GM23338 (cell line): ENCODE results near the gene SLC6A19. TPM values are rescaled to one million over a fixed set of nuclear protein-coding genes. Genes with fewer than 3 reads are reported as not detected.

Experiments
- ATAC-seq: fragments of 200-7000 bp; cut with Tn5 transposase; 3 replicates; pipeline ENCODE4 v1.9.1; 2020
- DNase-seq: peaks from one replicate; pipeline ENCODE4 v3.0.0-alpha.2; 2015; ENCODE audit warnings: low spot score
- H2AFZ ChIP-seq: fragments of 200-600 bp; sonication (generic); 2 replicates; pipeline ENCODE4 v1.8.0; 2016; ENCODE audit warnings: antibody characterized with exemption, mild to moderate bottlenecking, moderate library complexity
- H3F3A ChIP-seq: fragments of 200-600 bp; sonication (generic); replicated peaks from 2 replicates; pipeline ENCODE4 v1.8.0; 2017; ENCODE audit warnings: antibody characterized with exemption, mixed run types, low read depth
- H3K27ac ChIP-seq: fragments of 200-600 bp; sonication (generic); 2 replicates; pipeline ENCODE4 v1.6.1; 2016; ENCODE audit warnings: low read depth
- H3K27me3 ChIP-seq: fragments of 200-600 bp; sonication (generic); 2 replicates; pipeline ENCODE4 v1.8.0; 2016; ENCODE audit warnings: mild to moderate bottlenecking, mixed run types, moderate library complexity; ENCODE audit not compliant: insufficient read depth
- H3K36me3 ChIP-seq: fragments of 200-600 bp; sonication (generic); 2 replicates; pipeline ENCODE4 v1.8.0; 2016; ENCODE audit warnings: mild to moderate bottlenecking; ENCODE audit not compliant: insufficient read depth
- H3K4me1 ChIP-seq: fragments of 200-600 bp; sonication (generic); 2 replicates; pipeline ENCODE4 v1.8.0; 2016; ENCODE audit warnings: mild to moderate bottlenecking, moderate library complexity; ENCODE audit not compliant: insufficient read depth
- H3K4me2 ChIP-seq: fragments of 200-600 bp; sonication (generic); 2 replicates; pipeline ENCODE4 v1.7.1; 2017; ENCODE audit warnings: mixed run types
- H3K4me3 ChIP-seq: fragments of 200-600 bp; sonication (generic); 2 replicates; pipeline ENCODE4 v1.6.1; 2016; ENCODE audit warnings: mixed run types
- H3K79me2 ChIP-seq: fragments of 200-600 bp; sonication (generic); replicated peaks from 2 replicates; pipeline ENCODE4 v1.8.0; 2017; ENCODE audit warnings: mild to moderate bottlenecking; ENCODE audit not compliant: insufficient read depth
- H3K9me2 ChIP-seq: fragments of 200-600 bp; sonication (generic); 2 replicates; pipeline ENCODE4 v1.8.0; 2017; ENCODE audit not compliant: insufficient read depth
- H4K20me1 ChIP-seq: fragments of 200-600 bp; sonication (generic); replicated peaks from 2 replicates; pipeline ENCODE4 v1.8.0; 2017; ENCODE audit warnings: mild to moderate bottlenecking; ENCODE audit not compliant: insufficient read depth
- H3K27ac Mint-ChIP-seq: 2 replicates; pipeline ENCODE4 v1.8.0; 2020; ENCODE audit warnings: inconsistent platforms, mild to moderate bottlenecking, moderate library complexity, mixed read lengths
- H3K27me3 Mint-ChIP-seq: 3 replicates; pipeline ENCODE4 v1.8.0; 2022; ENCODE audit warnings: low read depth, mild to moderate bottlenecking, moderate library complexity, mixed read lengths, inconsistent platforms; ENCODE audit not compliant: insufficient read depth, poor library complexity
- H3K36me3 Mint-ChIP-seq: 3 replicates; pipeline ENCODE4 v1.8.0; 2021; ENCODE audit warnings: low read depth, mild to moderate bottlenecking, inconsistent platforms, moderate library complexity, mixed read lengths
- H3K4me1 Mint-ChIP-seq: 3 replicates; pipeline ENCODE4 v1.8.0; 2020; ENCODE audit warnings: mild to moderate bottlenecking, inconsistent platforms, mixed read lengths
- H3K4me3 Mint-ChIP-seq: 3 replicates; pipeline ENCODE4 v1.8.0; 2021; ENCODE audit warnings: moderate library complexity, mild to moderate bottlenecking, inconsistent platforms, mixed read lengths
- H3K9me3 Mint-ChIP-seq: 3 replicates; pipeline ENCODE4 v1.8.0; 2020; ENCODE audit warnings: moderate library complexity, mild to moderate bottlenecking, inconsistent platforms, mixed read lengths
- CREB1 ChIP-seq: fragments of 250-450 bp; sonication (Bioruptor Pico); IDR thresholded peaks from 2 replicates; pipeline ENCODE4 v1.5.0; 2020; ENCODE audit warnings: low read depth, mild to moderate bottlenecking, moderate library complexity
- EZH2 ChIP-seq: fragments of 200-600 bp; sonication (generic); IDR thresholded peaks from one replicate; pipeline ENCODE4 v1.8.0; 2017; ENCODE audit warnings: antibody characterized with exemption, mild to moderate bottlenecking, low read depth; ENCODE audit not compliant: unreplicated experiment
- EZH2phosphoT487 ChIP-seq: fragments of 200-600 bp; sonication (generic); IDR thresholded peaks from one replicate; pipeline ENCODE4 v1.8.1; 2018; ENCODE audit warnings: antibody characterized with exemption; ENCODE audit not compliant: unreplicated experiment
- JUNB ChIP-seq: IDR thresholded peaks from one replicate; pipeline ENCODE4 v1.6.1; 2016; ENCODE audit warnings: antibody characterized with exemption; ENCODE audit not compliant: unreplicated experiment
- NANOG ChIP-seq: IDR thresholded peaks from 2 replicates; pipeline ENCODE4 v1.6.1; 2016; ENCODE audit warnings: antibody characterized with exemption, borderline replicate concordance
- POLR2AphosphoS5 ChIP-seq: IDR thresholded peaks from 2 replicates; pipeline ENCODE4 v1.6.1; 2016; ENCODE audit warnings: antibody characterized with exemption, low read depth
- STAT1 ChIP-seq: IDR thresholded peaks from one replicate; pipeline ENCODE4 v1.6.1; 2016; ENCODE audit warnings: antibody characterized with exemption; ENCODE audit not compliant: unreplicated experiment
- ZNF331 ChIP-seq: fragments of 250-450 bp; sonication (Bioruptor Pico); IDR thresholded peaks from 2 replicates; pipeline ENCODE4 v1.5.0; 2020; ENCODE audit warnings: low read depth, mild to moderate bottlenecking, moderate library complexity
- polyA plus RNA-seq: library from polyadenylated mRNA; unstranded; fragments of >200 nt; fragmentation: Nextera tagmentation; extraction: Ambion mirVana; gene quantifications from 2 replicates; pipeline ENCODE4 v1.2.1, GENCODE V29; 2016
- total RNA-seq: library from RNA; depleted of rRNA; stranded (reverse); fragments of >200 nt; shearing (Covaris generic); gene quantifications from 2 replicates; pipeline ENCODE4 v1.2.3, GENCODE V29; 2014
- TF ChIP-seq, protein P1 (sequence below): fragments of 250-450 bp; sonication (Bioruptor Pico); IDR thresholded peaks from 2 replicates; pipeline ENCODE4 v1.5.0; 2020; ENCODE audit warnings: mild to moderate bottlenecking, moderate library complexity
- TF ChIP-seq, protein P2 (sequence below): IDR thresholded peaks from one replicate; pipeline ENCODE4 v1.6.1; 2018; ENCODE audit warnings: antibody characterized with exemption; ENCODE audit not compliant: unreplicated experiment
- TF ChIP-seq, protein P3 (sequence below), 2 experiments: fragments of 200-600 bp in 1 of 2; sonication (generic) in 1 of 2; conservative IDR thresholded peaks; 2 replicates each; pipeline versions ENCODE4 v1.5.1 to v1.6.1; 2016 to 2017; ENCODE audit warnings: antibody characterized with exemption in 2 of 2, low read depth in 2 of 2, mild to moderate bottlenecking in 2 of 2, moderate library complexity in 1 of 2

SLC6A19 gene
- total and polyA plus RNA-seq, 2 experiments from 2014 or later, result not detected

DNA sequence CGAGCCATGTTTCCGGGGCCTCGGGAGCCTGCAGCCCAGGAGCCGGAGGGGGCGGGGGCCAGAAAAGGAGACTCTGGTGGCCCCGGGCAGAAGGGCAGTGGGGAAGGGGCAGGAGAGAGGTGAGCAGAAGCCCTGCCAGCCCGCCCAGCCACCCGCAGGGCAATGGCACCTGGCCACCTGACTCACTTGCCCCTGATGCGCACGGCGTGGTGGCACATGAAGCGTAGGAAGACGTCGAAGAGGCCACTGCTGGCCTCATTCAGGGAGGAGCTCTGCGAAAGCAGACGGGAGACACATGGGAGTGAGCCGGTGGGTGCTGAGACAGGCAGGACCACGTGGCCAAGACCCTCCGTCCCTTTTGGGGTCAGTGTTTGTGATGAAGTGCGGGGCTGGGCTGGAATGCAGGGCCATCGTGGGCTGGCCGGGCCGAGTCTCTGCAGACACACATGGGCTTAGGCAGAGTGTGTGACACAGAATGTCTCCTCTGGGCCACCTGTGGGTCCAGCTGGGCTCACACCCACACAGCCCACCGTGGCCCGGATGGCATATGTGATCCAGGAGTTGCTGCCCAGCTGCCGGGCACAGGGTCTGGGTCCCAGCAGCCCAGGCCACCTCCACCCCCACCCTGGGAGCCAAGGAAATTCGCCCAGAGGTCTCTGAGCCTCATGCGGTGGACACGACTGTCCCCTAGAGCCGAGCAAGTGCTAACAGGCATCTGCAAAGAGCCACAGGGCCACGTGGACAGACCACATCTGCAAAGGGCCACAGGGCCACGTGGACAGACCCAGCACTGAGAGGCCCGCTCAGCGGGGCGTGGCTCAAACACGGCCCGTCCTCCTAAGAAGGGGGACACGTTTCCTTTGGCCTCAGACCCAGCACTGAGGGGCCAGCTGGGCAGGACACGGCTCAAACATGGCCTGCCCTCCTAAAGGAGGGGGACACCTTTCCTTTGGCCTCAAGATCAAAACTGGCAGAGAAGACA lies 69.8 kb downstream of the SLC6A19 start (continued):
- no peak for TF ChIP-seq EZH2
- TF ChIP-seq ZNF331 (CRISPR knock-in tag), result no peak
- TF ChIP-seq POLR2AphosphoS5, result no peak
- TF ChIP-seq, protein P1, sequence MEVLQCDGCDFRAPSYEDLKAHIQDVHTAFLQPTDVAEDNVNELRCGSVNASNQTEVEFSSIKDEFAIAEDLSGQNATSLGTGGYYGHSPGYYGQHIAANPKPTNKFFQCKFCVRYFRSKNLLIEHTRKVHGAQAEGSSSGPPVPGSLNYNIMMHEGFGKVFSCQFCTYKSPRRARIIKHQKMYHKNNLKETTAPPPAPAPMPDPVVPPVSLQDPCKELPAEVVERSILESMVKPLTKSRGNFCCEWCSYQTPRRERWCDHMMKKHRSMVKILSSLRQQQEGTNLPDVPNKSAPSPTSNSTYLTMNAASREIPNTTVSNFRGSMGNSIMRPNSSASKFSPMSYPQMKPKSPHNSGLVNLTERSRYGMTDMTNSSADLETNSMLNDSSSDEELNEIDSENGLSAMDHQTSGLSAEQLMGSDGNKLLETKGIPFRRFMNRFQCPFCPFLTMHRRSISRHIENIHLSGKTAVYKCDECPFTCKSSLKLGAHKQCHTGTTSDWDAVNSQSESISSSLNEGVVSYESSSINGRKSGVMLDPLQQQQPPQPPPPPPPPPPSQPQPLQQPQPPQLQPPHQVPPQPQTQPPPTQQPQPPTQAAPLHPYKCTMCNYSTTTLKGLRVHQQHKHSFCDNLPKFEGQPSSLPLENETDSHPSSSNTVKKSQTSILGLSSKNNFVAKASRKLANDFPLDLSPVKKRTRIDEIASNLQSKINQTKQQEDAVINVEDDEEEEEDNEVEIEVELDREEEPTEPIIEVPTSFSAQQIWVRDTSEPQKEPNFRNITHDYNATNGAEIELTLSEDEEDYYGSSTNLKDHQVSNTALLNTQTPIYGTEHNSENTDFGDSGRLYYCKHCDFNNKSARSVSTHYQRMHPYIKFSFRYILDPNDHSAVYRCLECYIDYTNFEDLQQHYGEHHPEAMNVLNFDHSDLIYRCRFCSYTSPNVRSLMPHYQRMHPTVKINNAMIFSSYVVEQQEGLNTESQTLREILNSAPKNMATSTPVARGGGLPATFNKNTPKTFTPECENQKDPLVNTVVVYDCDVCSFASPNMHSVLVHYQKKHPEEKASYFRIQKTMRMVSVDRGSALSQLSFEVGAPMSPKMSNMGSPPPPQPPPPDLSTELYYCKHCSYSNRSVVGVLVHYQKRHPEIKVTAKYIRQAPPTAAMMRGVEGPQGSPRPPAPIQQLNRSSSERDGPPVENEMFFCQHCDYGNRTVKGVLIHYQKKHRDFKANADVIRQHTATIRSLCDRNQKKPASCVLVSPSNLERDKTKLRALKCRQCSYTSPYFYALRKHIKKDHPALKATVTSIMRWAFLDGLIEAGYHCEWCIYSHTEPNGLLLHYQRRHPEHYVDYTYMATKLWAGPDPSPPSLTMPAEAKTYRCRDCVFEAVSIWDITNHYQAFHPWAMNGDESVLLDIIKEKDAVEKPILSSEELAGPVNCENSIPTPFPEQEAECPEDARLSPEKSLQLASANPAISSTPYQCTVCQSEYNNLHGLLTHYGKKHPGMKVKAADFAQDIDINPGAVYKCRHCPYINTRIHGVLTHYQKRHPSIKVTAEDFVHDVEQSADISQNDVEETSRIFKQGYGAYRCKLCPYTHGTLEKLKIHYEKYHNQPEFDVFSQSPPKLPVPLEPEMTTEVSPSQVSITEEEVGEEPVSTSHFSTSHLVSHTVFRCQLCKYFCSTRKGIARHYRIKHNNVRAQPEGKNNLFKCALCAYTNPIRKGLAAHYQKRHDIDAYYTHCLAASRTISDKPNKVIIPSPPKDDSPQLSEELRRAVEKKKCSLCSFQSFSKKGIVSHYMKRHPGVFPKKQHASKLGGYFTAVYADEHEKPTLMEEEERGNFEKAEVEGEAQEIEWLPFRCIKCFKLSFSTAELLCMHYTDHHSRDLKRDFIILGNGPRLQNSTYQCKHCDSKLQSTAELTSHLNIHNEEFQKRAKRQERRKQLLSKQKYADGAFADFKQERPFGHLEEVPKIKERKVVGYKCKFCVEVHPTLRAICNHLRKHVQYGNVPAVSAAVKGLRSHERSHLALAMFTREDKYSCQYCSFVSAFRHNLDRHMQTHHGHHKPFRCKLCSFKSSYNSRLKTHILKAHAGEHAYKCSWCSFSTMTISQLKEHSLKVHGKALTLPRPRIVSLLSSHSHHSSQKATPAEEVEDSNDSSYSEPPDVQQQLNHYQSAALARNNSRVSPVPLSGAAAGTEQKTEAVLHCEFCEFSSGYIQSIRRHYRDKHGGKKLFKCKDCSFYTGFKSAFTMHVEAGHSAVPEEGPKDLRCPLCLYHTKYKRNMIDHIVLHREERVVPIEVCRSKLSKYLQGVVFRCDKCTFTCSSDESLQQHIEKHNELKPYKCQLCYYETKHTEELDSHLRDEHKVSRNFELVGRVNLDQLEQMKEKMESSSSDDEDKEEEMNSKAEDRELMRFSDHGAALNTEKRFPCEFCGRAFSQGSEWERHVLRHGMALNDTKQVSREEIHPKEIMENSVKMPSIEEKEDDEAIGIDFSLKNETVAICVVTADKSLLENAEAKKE (CRISPR knock-in tag), result no peak
- no peak for TF ChIP-seq CREB1 (CRISPR knock-in tag)
- TF ChIP-seq NANOG, result no peak

DNA sequence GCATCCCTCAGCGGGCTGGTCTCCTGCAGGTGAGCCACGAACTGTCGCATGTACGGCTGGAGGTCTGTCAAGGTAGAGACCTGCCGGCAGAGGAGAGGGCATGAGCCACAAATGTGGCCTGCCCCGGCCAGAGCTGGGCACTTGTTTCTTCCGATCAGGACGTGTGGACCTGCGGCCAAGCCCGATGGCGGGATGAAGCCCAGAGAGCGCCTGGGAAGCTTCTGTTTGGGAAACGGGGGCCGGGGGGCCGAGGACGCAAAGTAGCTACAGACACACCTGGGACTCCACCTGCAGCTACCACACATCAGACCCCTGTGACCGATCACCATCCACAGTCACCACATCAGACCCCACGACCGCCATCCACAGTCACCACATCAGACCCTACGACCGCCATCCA lies 70.8 kb downstream of the SLC6A19 start:
- H3K27ac Mint-ChIP-seq, result no peak overlapping the region
- no peak overlapping the region for H3K4me3 Mint-ChIP-seq
- no peak for ATAC-seq
- TF ChIP-seq EZH2phosphoT487 (no peak), CREB1 (CRISPR knock-in tag) (no peak), EZH2 (no peak), POLR2AphosphoS5 (no peak), JUNB (no peak), ZNF331 (CRISPR knock-in tag) (no peak), STAT1 (no peak)
- TF ChIP-seq, protein P2, sequence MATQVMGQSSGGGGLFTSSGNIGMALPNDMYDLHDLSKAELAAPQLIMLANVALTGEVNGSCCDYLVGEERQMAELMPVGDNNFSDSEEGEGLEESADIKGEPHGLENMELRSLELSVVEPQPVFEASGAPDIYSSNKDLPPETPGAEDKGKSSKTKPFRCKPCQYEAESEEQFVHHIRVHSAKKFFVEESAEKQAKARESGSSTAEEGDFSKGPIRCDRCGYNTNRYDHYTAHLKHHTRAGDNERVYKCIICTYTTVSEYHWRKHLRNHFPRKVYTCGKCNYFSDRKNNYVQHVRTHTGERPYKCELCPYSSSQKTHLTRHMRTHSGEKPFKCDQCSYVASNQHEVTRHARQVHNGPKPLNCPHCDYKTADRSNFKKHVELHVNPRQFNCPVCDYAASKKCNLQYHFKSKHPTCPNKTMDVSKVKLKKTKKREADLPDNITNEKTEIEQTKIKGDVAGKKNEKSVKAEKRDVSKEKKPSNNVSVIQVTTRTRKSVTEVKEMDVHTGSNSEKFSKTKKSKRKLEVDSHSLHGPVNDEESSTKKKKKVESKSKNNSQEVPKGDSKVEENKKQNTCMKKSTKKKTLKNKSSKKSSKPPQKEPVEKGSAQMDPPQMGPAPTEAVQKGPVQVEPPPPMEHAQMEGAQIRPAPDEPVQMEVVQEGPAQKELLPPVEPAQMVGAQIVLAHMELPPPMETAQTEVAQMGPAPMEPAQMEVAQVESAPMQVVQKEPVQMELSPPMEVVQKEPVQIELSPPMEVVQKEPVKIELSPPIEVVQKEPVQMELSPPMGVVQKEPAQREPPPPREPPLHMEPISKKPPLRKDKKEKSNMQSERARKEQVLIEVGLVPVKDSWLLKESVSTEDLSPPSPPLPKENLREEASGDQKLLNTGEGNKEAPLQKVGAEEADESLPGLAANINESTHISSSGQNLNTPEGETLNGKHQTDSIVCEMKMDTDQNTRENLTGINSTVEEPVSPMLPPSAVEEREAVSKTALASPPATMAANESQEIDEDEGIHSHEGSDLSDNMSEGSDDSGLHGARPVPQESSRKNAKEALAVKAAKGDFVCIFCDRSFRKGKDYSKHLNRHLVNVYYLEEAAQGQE, result no peak
- TF ChIP-seq, protein P3, sequence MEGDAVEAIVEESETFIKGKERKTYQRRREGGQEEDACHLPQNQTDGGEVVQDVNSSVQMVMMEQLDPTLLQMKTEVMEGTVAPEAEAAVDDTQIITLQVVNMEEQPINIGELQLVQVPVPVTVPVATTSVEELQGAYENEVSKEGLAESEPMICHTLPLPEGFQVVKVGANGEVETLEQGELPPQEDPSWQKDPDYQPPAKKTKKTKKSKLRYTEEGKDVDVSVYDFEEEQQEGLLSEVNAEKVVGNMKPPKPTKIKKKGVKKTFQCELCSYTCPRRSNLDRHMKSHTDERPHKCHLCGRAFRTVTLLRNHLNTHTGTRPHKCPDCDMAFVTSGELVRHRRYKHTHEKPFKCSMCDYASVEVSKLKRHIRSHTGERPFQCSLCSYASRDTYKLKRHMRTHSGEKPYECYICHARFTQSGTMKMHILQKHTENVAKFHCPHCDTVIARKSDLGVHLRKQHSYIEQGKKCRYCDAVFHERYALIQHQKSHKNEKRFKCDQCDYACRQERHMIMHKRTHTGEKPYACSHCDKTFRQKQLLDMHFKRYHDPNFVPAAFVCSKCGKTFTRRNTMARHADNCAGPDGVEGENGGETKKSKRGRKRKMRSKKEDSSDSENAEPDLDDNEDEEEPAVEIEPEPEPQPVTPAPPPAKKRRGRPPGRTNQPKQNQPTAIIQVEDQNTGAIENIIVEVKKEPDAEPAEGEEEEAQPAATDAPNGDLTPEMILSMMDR (conservative IDR thresholded peaks at IDR 0.05; ENCODE audit: low read depth in 2 of 2), result no peak

More for the DNA sequence above, 70.8 kb downstream of the SLC6A19 start:
- peaks cover 14% of the 10 kb centered on the region; the same call in 1 of the 2 replicates for H3K36me3 ChIP-seq
- H2AFZ ChIP-seq, result no peak overlapping the region
- peaks cover 17% of the 10 kb centered on the region for H3K79me2 ChIP-seq
- H3K36me3 Mint-ChIP-seq, result peaks cover 46% of the 10 kb centered on the region
- H4K20me1 ChIP-seq, result no peaks in the 10 kb centered on the region
- H3K27me3 ChIP-seq, result no peaks in the 10 kb centered on the region
- H3K4me1 Mint-ChIP-seq, result no peaks in the 10 kb centered on the region
- H3K4me1 ChIP-seq, result no peaks in the 10 kb centered on the region
- no peak for DNase-seq
- no peaks in the 10 kb centered on the region for H3F3A ChIP-seq
- H3K9me3 Mint-ChIP-seq, result no peaks in the 10 kb centered on the region
- H3K4me3 ChIP-seq, result no peak overlapping the region
- no peaks in the 10 kb centered on the region for H3K9me2 ChIP-seq
- H3K27me3 Mint-ChIP-seq, result peaks cover 3% of the 10 kb centered on the region
- no peak overlapping the region for H3K4me2 ChIP-seq
- no peak overlapping the region for H3K27ac ChIP-seq
